ENCODE results near the gene PDSS2. TPM values are rescaled to one million over a fixed set of nuclear protein-coding genes. Genes with fewer than 3 reads are reported as not detected.

PDSS2 gene
- total and polyA plus RNA-seq, 2 of the 8 experiments (the other 6 are each of a cell fraction or from before 2014, with no cell fraction given), result 10.7 to 16.1 TPM

- TF ChIP-seq TEAD4 (IDR thresholded peaks at IDR 0.05; ENCODE audit: low read depth, low read length) (no peak), CTBP2 (IDR thresholded peaks at IDR 0.05; ENCODE audit: borderline replicate concordance, insufficient read depth, insufficient read length, low read length) (no peak)
Measured at GRCh38 chr6:107495971-107496370, 36.6 kb upstream of the PDSS2 start (continued).
